ENCODE results near the gene DCAF12.
"Not testable (repeated sequence)": the region's sequence is repeated elsewhere in the genome, so short reads cannot be mapped to it uniquely, and the experiment has no call there.

Gene DCAF12

GRCh38 chr9:34048727-34049629 lies 77.5 kb downstream of the DCAF12 start, which contains the start of gene UBAP2:
UBAP2 (minus strand) TSS chr9:34048887; CDS start chr9:34017148, 31,739 bp downstream.
- peak; percentile 81 for DNase-seq (ENCODE audit: low read depth, low spot score)
- POLR2A ChIA-PET: interaction anchor here (0.6 to 1.3 kb wide), 5 partner anchors 25 to 661 kb away, joined by 3 to 4 read pairs (median 3); partner anchors contain the start of gene CCL21
- peak within 1 kb of the TSS; percentile 90 for H3K4me3 ChIP-seq (ENCODE audit: low read depth, low read length)
- CTCF ChIA-PET: interaction anchor here (1.2 to 2.3 kb wide), 3 partner anchors 24 to 205 kb away, joined by 3 to 14 read pairs (median 12); no protein-coding TSS in a partner anchor
- TF ChIP-seq CTCF (IDR thresholded peaks at IDR 0.05; ENCODE audit: insufficient read depth, low read length, missing control alignments): no peak

DNA sequence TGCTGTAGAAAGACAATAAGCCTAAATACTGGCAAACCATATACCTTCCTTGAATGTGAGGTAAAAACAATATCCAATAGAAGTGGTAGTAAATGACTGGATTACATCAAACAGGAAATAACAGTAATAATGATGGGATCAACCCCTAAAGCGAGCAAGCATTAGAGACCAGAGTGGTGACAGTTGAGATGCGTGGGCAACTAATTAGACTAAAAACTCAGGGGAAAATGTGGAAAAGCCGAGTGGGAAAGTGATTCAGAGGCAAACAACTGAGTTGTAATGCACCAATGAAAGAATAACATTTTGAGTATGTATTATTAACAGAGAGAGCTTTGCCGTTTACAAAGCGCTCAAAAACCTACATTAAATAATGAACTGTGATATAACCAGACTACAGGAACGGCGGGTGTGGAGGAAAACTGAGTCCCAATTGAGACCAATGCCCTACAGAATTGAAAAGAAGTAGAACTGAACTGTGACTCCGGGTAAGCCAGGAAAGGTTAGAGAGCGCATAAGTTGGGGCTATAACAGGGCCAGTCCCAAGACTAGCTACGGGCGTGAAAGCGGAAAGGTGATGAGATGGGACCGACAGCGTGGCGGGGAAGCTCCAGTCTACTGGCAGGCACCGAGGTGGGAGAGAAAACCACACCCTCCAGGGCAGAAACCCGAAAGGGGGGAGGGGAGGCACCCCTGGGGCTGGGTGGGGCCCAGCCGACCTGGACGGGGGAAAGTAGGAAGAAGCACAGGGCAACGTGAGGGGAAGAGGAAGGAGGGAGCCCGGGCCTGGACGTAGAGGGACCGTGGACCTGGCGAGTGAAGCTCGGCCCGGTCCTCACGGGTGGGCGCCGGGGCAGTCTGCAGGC lies 78.4 kb downstream of the DCAF12 start:
- CTCF ChIA-PET: interaction anchor here (0.7 to 2.3 kb wide), 4 partner anchors 25 to 234 kb away, joined by 3 to 12 read pairs (median 3); no protein-coding TSS in a partner anchor
- POLR2A ChIA-PET: interaction anchor here (0.6 to 1.3 kb wide), 5 partner anchors 26 to 662 kb away, joined by 3 to 4 read pairs (median 3); partner anchors contain the start of gene CCL21
- no peak for TF ChIP-seq CTCF (IDR thresholded peaks at IDR 0.05; ENCODE audit: insufficient read depth, low read length, missing control alignments)
- DNase-seq (ENCODE audit: low read depth, low spot score): no peak
- H3K4me3 ChIP-seq (ENCODE audit: low read depth, low read length): peak overlapping the region; percentile 90

DNA sequence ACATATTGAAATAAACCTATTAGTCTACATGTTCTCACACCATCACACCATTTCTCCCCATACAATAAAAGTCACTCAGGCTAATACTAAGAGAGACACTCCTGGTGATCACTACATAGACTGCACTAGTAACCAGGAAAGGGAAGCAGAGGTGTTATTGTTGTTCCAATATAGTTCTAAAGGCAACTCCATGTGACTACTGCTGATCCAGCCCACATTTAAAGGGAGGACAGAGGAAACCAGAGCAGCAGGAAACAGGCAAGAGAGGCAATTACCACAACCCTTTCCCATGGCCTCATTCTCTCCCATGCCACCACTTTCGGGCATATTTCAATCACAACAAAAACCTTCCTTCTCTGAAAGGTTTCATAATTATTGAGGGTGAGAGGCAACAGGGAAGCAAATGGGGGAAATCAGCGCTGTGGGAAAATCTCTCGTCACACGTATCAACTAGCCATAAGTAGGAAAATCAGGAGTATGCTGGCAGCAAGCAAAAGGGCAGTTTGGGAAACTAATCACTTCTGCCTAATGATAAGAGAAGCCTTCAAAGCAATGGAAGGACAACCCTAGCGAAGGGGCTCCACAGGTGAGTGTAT lies 79.6 kb downstream of the DCAF12 start:
- H3K4me3 ChIP-seq (ENCODE audit: low read depth, low read length): peak overlapping the region; percentile 30
- TF ChIP-seq CTCF (IDR thresholded peaks at IDR 0.05; ENCODE audit: insufficient read depth, low read length, missing control alignments): no peak
- CTCF ChIA-PET: interaction anchor here (2.3 kb wide), 1 partner anchor 26 kb away, joined by 12 read pairs; no protein-coding TSS in a partner anchor
- DNase-seq (ENCODE audit: low read depth, low spot score): no peak
- POLR2A ChIA-PET: interaction anchor here (0.7 kb wide), 2 partner anchors 170 to 311 kb away, joined by 3 read pairs; no protein-coding TSS in a partner anchor

GRCh38 chr9:34045903-34046302 lies 80.6 kb downstream of the DCAF12 start:
- ChIA-PET POLR2A (interaction anchor here (0.7 kb wide), 1 partner anchor 169 kb away, joined by 3 read pairs; no protein-coding TSS in a partner anchor), CTCF (interaction anchor here (1.0 kb wide), 1 partner anchor 27 kb away, joined by 3 read pairs; no protein-coding TSS in a partner anchor)
- H3K4me3 ChIP-seq (ENCODE audit: low read depth, low read length): no peak overlapping the region
- TF ChIP-seq CTCF (IDR thresholded peaks at IDR 0.05; ENCODE audit: insufficient read depth, low read length, missing control alignments): no peak
- no peak for DNase-seq (ENCODE audit: low read depth, low spot score)

- POLR2A ChIA-PET: interaction anchor here (0.7 kb wide), 1 partner anchor 225 kb away, joined by 6 read pairs; no protein-coding TSS in a partner anchor
- DNase-seq (ENCODE audit: low read depth, low spot score); H3K4me3 ChIP-seq (ENCODE audit: low read depth, low read length): not testable (repeated sequence)
- CTCF ChIA-PET: interaction anchor here (0.8 to 2.3 kb wide), 2 partner anchors 32 to 211 kb away, joined by 3 to 8 read pairs; no protein-coding TSS in a partner anchor
Measured at GRCh38 chr9:34042074-34042473, 84.4 kb downstream of the DCAF12 start.

GRCh38 chr9:34038851-34039250 lies 87.6 kb downstream of the DCAF12 start:
- H3K4me3 ChIP-seq (ENCODE audit: low read depth, low read length); POLR2A ChIA-PET; DNase-seq (ENCODE audit: low read depth, low spot score): not testable (repeated sequence)
- CTCF ChIA-PET: interaction anchor here (1.1 kb wide), 1 partner anchor 35 kb away, joined by 3 read pairs; no protein-coding TSS in a partner anchor
